Memory B cell (primary cell): Measurements from ENCODE around the gene GRM8.
"Not testable (repeated sequence)": the region's sequence is repeated elsewhere in the genome, so short reads cannot be mapped to it uniquely, and the experiment has no call there.

ENCODE experiments used
- ATAC-seq: fragments of 150-1000 bp; cut with Tn5 transposase; 2 replicates; pipeline ENCODE4 v1.10.0; 2021; ENCODE audit warnings: low read depth, mild to moderate bottlenecking, moderate library complexity
- DNase-seq, 2 donors: peaks; one replicate each; pipeline ENCODE4 v3.0.0; 2022; ENCODE audit warnings: low spot score in 2 of 2
- H3K27ac Mint-ChIP-seq: one replicate; pipeline ENCODE4 v1.8.0; 2022; ENCODE audit warnings: mild to moderate bottlenecking, moderate library complexity, mixed read lengths
- H3K27me3 Mint-ChIP-seq: one replicate; pipeline ENCODE4 v1.8.0; 2022; ENCODE audit warnings: mixed read lengths
- H3K36me3 Mint-ChIP-seq: one replicate; pipeline ENCODE4 v1.8.0; 2022; ENCODE audit warnings: mild to moderate bottlenecking, mixed read lengths
- H3K4me1 Mint-ChIP-seq: one replicate; pipeline ENCODE4 v1.8.0; 2022; ENCODE audit warnings: mixed read lengths
- H3K4me3 Mint-ChIP-seq: one replicate; pipeline ENCODE4 v1.8.0; 2022; ENCODE audit warnings: mild to moderate bottlenecking, moderate library complexity, mixed read lengths
- H3K9me3 Mint-ChIP-seq: one replicate; pipeline ENCODE4 v1.8.0; 2022; ENCODE audit warnings: mixed read lengths

The GRM8 gene

DNA sequence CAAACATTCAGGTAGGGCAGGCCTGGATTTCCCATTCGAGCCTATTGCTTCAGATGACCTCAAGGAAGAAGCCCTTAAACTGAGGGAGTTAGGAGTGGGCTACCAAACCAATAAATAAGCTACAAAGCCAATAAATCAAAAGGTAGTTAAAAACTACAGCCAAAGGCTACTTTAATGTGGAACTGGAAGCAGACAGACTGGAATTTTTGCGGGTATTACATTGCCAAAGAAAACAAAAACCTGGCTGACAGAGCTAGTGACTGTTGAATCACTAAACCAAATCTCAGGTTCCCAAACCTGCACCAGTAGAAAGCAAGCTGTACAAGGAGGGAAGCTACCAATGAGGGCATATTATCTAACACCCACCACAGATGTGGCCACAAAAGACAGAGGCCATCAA, 315.6 kb downstream of the GRM8 start:
- H3K9me3 Mint-ChIP-seq, result no peaks in the 10 kb centered on the region
- H3K4me3 Mint-ChIP-seq, result no peak overlapping the region
- H3K27me3 Mint-ChIP-seq, result no peaks in the 10 kb centered on the region
- no peaks in the 10 kb centered on the region for H3K4me1 Mint-ChIP-seq
- H3K27ac Mint-ChIP-seq, result no peak overlapping the region
- H3K36me3 Mint-ChIP-seq, result no peaks in the 10 kb centered on the region
- no peak for ATAC-seq
- no peak for DNase-seq

DNA sequence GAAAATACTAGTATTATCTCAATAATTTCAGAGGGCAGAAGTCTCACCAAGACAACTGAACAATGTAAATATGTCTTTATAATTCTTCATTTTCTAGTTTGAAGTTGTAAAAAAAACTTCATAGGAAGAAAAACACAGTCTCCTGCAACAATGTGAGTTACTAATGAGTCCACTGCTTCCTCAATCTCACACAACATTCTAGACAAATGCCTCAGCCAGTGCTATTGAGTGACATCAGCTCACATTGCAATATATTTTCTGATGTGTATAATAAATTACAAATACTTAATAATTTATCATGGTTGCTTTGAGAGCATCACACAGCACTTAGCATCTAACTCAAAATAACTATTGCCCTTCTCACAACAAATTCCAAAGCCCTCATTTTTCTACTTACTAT, 321.2 kb downstream of the GRM8 start:
- DNase-seq (no peak), ATAC-seq (no peak)
- H3K4me1 Mint-ChIP-seq, result no peaks in the 10 kb centered on the region
- peaks cover 2% of the 10 kb centered on the region for H3K27me3 Mint-ChIP-seq
- H3K4me3 Mint-ChIP-seq, result no peak overlapping the region
- H3K27ac Mint-ChIP-seq, result no peak overlapping the region
- H3K9me3 Mint-ChIP-seq, result no peaks in the 10 kb centered on the region
- H3K36me3 Mint-ChIP-seq, result no peaks in the 10 kb centered on the region

DNA sequence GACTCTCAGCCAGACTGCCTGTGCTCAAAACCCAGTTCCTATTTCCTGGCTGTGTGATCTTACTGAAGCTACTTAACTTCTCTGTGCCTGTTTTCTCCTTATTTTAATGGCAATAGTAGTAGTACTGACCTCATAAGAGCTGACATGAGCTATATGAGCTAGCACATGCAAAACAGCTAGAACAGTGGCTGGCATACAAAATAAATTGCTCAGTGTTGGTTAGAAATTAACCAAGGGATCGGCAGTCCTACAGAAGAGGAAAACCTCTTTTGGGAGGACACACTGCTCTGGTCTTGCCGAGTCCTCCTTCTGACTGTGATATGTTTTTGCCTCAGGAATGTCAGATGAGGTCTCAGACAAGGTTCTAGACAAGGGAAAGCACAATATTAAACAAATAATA, 322.6 kb downstream of the GRM8 start:
- Mint-ChIP-seq H3K4me1 (no peaks in the 10 kb centered on the region), H3K27me3 (peaks cover 2% of the 10 kb centered on the region), H3K36me3 (no peaks in the 10 kb centered on the region), H3K9me3 (peaks cover 2% of the 10 kb centered on the region), H3K27ac (no peak overlapping the region), H3K4me3 (no peak overlapping the region)
- DNase-seq (no peak), ATAC-seq (no peak)

DNA sequence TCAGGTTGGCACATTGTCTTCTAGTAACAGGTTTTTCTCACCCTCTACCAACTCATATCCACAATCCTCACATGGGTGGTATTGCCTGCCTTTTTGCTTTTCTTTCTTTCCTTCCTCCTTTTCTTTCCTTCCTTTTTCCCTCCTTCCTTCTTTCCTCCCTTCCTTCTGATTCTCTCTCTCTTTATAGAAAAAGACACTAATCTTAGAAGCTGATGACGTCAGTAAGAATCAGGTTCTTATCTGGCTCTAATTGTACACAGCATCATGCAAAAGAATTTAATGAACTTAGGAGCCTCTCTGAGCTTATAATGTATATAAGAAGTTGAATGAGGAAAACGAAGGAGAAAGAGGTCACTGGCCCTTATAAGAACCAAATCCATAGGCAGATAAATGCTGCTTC, 328.3 kb downstream of the GRM8 start:
- DNase-seq (no peak), ATAC-seq (no peak)
- Mint-ChIP-seq H3K27ac (no peak overlapping the region), H3K4me1 (no peaks in the 10 kb centered on the region), H3K27me3 (no peaks in the 10 kb centered on the region), H3K4me3 (no peak overlapping the region), H3K36me3 (no peaks in the 10 kb centered on the region), H3K9me3 (peaks cover 2% of the 10 kb centered on the region)

DNA sequence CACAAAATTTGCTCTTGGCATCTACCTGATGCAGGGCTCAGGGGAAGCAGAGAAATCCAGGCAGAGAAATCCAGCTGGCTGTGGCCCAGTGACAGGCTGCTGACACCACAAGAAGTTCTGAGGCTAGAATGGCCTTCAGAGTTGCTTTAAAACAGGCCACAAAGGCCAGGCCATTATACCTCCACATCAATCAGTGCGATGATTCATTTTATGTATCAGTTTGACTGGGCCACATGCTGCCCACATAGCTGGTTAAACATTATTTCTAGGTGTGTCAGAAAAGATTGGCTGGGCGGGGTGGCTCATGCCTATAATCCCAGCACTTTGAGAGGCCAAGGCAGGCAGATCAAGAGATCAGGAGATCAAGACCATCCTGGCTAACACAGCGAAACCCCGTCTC, 341.1 kb downstream of the GRM8 start:
- H3K36me3 Mint-ChIP-seq, ATAC-seq, H3K27ac Mint-ChIP-seq, H3K27me3 Mint-ChIP-seq, H3K4me1 Mint-ChIP-seq, H3K9me3 Mint-ChIP-seq, H3K4me3 Mint-ChIP-seq, DNase-seq: not testable (repeated sequence)

DNA sequence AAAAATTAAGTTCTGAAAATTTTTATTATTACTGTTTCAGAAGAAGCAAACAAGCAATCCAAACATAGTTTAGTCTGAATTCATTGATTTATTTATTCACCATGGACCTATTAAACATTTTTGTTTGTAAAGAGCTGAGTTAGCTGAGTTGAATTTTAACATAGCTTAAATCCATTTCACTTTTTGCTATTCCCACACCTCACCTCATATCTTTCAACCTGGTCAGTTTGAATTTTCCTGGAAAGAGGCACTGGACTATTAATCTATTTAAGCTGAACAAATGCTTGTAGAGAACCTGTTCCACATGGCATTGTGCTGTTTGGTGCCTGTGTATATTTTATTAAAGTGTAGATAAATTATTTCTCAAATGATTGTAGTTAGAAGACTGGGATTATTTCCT, 344.2 kb downstream of the GRM8 start:
- not testable (repeated sequence) for H3K9me3 Mint-ChIP-seq, H3K27me3 Mint-ChIP-seq

DNA sequence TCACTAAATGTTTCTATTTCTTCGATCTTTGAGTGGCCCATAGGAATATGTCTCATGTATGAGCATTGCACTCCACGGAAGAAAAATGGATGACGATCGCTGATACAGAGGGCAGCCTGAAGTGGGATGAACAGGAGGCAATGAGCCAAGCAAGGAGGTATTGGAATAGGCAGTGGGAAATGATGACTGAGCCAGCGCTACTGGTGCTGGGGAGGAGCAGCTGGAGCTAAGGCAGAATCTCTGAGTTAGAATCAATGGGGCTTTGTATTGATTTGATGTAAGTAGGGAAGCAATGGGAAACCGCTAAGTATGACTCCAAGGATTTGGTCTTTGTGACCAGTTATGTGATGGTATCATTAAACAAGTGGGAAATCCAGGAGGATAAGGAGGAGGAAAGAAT, 345.1 kb downstream of the GRM8 start:
- not testable (repeated sequence) for H3K4me3 Mint-ChIP-seq, H3K27ac Mint-ChIP-seq, H3K9me3 Mint-ChIP-seq, H3K36me3 Mint-ChIP-seq, DNase-seq, H3K27me3 Mint-ChIP-seq, ATAC-seq, H3K4me1 Mint-ChIP-seq

More for the DNA sequence above, 344.2 kb downstream of the GRM8 start:
- not testable (repeated sequence) for H3K4me3 Mint-ChIP-seq, H3K4me1 Mint-ChIP-seq, DNase-seq, H3K36me3 Mint-ChIP-seq, ATAC-seq, H3K27ac Mint-ChIP-seq

DNA sequence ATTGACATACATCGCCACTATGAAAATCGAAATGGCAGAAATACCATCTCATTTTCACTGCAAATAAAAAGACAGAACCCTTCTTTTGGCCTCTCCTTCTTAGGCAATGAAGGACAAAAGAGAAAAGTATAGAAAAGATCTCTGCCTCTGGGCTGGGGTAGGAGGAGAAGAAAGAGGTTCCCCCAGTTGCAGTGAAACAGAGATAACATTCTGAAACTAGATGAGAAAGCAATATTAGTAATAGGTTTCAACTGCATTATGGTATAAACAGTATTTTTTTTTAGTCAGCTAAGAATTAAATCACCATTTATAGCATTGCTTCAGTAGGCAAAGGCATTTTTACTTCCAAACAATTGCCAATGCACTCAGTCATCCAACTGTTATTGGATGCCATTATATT, 347.5 kb downstream of the GRM8 start:
- H3K36me3 Mint-ChIP-seq, H3K9me3 Mint-ChIP-seq, ATAC-seq, H3K4me3 Mint-ChIP-seq, H3K27ac Mint-ChIP-seq, H3K27me3 Mint-ChIP-seq, H3K4me1 Mint-ChIP-seq, DNase-seq: not testable (repeated sequence)

DNA sequence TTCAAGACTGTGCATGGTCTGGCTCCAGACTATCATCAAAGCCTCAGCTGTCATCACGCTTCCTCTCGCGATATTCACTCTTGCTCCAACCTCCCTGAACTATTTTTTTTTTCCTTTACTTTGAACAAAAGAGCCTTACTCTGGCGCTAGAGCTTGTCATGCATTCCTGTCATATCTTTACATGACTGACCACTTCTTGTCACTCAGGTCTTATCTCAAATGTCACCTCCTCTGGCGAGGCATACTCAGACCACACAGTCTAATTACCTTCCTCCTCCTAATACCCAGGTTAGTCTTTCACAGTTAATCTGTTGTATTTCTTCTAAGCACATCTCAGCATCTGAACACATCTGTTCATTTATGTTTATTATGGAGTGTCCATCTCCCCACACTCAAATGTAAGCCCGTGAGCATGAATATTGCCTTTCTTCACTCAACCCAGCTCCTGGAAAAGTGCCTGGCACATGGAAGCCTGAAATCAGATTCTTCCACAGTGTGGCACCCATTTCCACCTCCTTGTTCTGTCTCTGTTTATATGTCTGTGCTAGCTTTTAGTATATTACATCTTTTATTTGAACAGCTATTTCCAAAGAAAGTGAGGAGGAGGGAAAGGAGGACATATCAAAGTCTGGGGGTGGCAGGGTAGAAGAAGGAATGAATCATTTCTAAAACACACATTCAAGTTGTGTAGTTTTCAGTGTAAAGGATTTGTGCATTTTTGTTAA, 351.5 kb downstream of the GRM8 start:
- H3K27me3 Mint-ChIP-seq, H3K4me1 Mint-ChIP-seq, H3K27ac Mint-ChIP-seq, H3K36me3 Mint-ChIP-seq, H3K9me3 Mint-ChIP-seq, H3K4me3 Mint-ChIP-seq, DNase-seq, ATAC-seq: not testable (repeated sequence)

DNA sequence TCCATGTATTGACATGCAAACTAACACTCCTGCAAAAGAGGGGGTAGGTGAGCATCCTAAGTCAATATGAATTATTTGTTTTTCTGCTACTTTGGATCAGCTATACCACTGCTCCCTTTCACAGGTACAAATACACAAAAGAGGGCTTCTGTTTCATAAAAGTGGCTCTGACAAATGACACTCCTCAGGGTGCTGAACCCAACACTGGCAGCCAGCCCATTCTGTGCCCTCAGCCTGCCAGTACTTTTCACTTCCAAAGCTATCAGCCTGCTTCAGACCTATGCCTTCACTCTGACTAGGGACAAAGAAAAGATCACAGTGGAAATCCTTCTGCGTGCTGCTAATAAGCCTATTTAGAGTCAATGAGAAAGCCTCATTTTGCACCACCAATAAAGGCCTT, 364.8 kb downstream of the GRM8 start:
- not testable (repeated sequence) for H3K27ac Mint-ChIP-seq, ATAC-seq, H3K36me3 Mint-ChIP-seq, H3K4me3 Mint-ChIP-seq, H3K27me3 Mint-ChIP-seq, H3K9me3 Mint-ChIP-seq, DNase-seq, H3K4me1 Mint-ChIP-seq

DNA sequence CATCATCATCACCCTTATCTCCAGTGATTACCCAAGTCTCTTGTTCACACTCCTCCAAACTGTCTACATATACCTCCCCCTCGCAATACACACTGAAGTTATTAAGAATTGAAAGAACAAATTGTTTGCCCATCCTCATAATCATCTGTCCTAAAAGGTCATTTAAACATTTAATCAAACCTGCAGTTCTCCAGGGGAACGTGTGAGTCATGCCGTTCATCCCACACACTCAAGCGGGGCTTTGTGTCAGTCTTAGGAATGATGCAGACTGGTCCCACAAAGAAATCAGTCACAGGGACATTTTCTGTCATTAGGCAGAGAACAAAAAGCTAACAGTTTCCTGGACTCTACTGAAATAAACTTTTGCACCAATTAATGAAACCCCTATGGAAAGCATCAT, 365.2 kb downstream of the GRM8 start:
- H3K4me3 Mint-ChIP-seq, H3K27me3 Mint-ChIP-seq, H3K27ac Mint-ChIP-seq, H3K36me3 Mint-ChIP-seq, ATAC-seq, DNase-seq, H3K4me1 Mint-ChIP-seq, H3K9me3 Mint-ChIP-seq: not testable (repeated sequence)

DNA sequence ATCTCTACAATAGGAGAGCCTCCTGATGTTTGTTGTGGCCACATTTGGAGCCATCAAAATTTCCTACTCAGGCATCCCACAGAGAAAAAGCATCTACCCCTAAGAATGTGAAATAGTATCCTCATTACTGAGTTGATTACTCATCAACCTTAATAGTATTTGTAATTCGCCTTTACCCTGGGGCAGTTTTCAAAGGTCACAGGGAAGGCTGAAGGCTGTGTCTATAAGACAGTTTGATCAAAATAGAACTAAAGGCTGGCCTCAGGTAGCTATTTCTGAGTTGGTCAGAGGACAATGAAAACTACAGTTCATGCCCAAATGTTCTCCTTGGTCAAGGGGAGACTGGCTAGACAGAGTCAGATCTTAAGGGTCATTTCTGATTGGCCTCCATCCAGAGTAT, 370.0 kb downstream of the GRM8 start:
- H3K36me3 Mint-ChIP-seq, H3K4me1 Mint-ChIP-seq, H3K27ac Mint-ChIP-seq, H3K9me3 Mint-ChIP-seq, H3K27me3 Mint-ChIP-seq, ATAC-seq, H3K4me3 Mint-ChIP-seq, DNase-seq: not testable (repeated sequence)

DNA sequence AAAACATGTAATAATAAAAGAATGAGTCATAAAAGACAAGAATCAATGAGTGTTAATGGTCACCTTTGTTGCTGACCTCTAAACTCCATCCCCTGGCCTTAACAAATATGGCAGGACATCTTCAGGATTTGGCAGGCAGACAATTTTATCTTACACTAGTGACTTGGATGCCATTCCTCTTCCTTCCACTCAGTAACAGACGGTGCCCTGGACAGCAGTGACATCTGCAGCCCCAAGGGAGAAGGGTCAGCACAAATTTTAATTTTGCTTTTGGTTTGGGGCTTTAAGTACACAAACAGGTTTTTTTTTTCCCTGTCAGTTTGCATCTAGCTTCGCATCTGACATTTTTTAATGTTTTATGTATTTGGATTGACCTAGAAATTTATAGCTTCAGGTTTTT, 370.8 kb downstream of the GRM8 start:
- H3K27me3 Mint-ChIP-seq, DNase-seq, ATAC-seq, H3K36me3 Mint-ChIP-seq, H3K9me3 Mint-ChIP-seq, H3K27ac Mint-ChIP-seq, H3K4me3 Mint-ChIP-seq, H3K4me1 Mint-ChIP-seq: not testable (repeated sequence)

DNA sequence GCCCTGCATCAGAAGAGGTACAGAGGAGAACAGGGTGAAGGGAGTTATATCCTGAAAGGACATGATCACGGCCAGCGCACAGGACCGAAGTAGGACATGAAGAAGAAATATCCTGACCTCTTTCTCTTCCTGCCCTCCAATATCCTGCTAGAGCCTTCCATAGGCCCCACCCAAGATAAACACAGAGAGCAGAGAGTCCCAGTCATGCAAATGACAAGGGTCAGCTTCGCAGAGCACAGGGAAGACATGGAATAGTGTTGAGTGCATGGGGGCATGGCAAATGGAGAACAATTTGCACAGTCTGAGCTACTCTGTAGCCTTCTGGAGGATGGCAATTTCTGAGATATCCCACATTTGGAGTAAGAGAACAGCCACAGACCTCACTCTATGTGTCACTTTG, 371.4 kb downstream of the GRM8 start:
- H3K4me3 Mint-ChIP-seq, result no peak overlapping the region
- DNase-seq, result no peak
- no peak overlapping the region for H3K27ac Mint-ChIP-seq
- H3K27me3 Mint-ChIP-seq, result no peaks in the 10 kb centered on the region
- no peaks in the 10 kb centered on the region for H3K4me1 Mint-ChIP-seq
- H3K9me3 Mint-ChIP-seq, result peaks cover 3% of the 10 kb centered on the region
- no peaks in the 10 kb centered on the region for H3K36me3 Mint-ChIP-seq
- ATAC-seq, result no peak

DNA sequence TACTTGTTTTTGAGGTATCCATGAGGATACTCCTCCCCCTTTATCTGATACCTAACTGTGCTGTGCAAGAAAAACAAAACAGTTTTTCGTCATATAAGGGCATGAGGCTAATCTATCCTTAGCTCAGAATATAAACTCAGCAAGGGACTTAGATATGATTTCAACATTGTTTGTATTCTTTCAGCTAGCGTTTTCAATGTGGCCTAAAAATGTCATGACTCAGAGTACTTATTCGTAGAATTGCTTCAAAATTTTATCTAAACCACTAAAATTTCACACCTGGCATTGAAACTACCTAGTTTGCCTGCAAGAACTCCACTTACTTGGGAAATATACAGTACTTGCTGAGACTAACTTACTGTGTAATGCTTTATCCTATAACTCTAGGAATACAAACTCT, 376.2 kb downstream of the GRM8 start:
- not testable (repeated sequence) for H3K36me3 Mint-ChIP-seq, H3K27me3 Mint-ChIP-seq, H3K27ac Mint-ChIP-seq, ATAC-seq, DNase-seq, H3K9me3 Mint-ChIP-seq, H3K4me3 Mint-ChIP-seq, H3K4me1 Mint-ChIP-seq
